Measurements from ENCODE around the gene CCL18.
"Not testable (repeated sequence)": the region's sequence is repeated elsewhere in the genome, so short reads cannot be mapped to it uniquely, and the experiment has no call there.

The CCL18 gene

GRCh38 chr17:36070427-36070826 lies 6.4 kb downstream of the CCL18 start:
- Histone ChIP-seq H3K4me1 (ENCODE audit: control insufficient read depth, insufficient read depth, low read length, poor library complexity, severe bottlenecking) (no peaks in the 10 kb centered on the region), H3K9me3 (ENCODE audit: control insufficient read depth, low read length) (no peaks in the 10 kb centered on the region), H3K36me3 (ENCODE audit: control insufficient read depth, insufficient read depth, low read length) (no peaks in the 10 kb centered on the region), H3K27ac (ENCODE audit: low read depth, low read length, severe bottlenecking) (no peak overlapping the region), H3K4me3 (ENCODE audit: extremely low read depth, insufficient read depth, low read length, poor library complexity, severe bottlenecking) (no peak overlapping the region)
- WGBS, 2 experiments (ENCODE audit: insufficient coverage in 2 of 2), result 80 to 81% methylated on average over 2 to 3 of the region's 3 CpGs

DNA sequence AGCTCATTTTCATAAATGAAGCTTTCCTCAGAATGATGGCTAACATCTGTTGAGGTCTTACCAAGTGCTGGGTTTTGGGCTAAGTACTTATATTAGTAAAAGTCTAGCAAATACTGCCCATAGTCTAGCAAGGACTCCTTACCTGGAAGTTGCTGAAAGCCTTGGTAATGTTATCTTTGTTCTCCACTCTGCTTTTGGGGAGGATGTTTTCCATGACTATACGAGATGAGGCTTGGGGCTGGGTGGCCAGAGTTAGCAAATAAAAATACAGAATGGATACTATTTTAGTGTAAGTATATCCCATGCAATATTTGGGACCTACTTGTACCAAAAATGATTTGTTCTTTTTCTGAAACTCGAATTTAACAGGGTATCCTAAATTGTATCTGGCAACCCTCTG lies 7.7 kb downstream of the CCL18 start:
- no CpG with 5 or more reads among the region's 2 CpGs for WGBS, 2 experiments (ENCODE audit: insufficient coverage in 2 of 2)
- no peak overlapping the region for H3K27ac ChIP-seq (ENCODE audit: low read depth, low read length, severe bottlenecking)
- H3K9me3 ChIP-seq (ENCODE audit: control insufficient read depth, low read length), result no peaks in the 10 kb centered on the region
- H3K36me3 ChIP-seq (ENCODE audit: control insufficient read depth, insufficient read depth, low read length), result no peaks in the 10 kb centered on the region
- H3K4me1 ChIP-seq (ENCODE audit: control insufficient read depth, insufficient read depth, low read length, poor library complexity, severe bottlenecking), result no peaks in the 10 kb centered on the region
- no peak overlapping the region for H3K4me3 ChIP-seq (ENCODE audit: extremely low read depth, insufficient read depth, low read length, poor library complexity, severe bottlenecking)

GRCh38 chr17:36072431-36073121 lies 8.5 kb downstream of the CCL18 start:
- Histone ChIP-seq H3K36me3 (ENCODE audit: control insufficient read depth, insufficient read depth, low read length) (no peaks in the 10 kb centered on the region), H3K4me1 (ENCODE audit: control insufficient read depth, insufficient read depth, low read length, poor library complexity, severe bottlenecking) (no peaks in the 10 kb centered on the region), H3K9me3 (ENCODE audit: control insufficient read depth, low read length) (no peaks in the 10 kb centered on the region), H3K4me3 (ENCODE audit: extremely low read depth, insufficient read depth, low read length, poor library complexity, severe bottlenecking) (no peak overlapping the region), H3K27ac (ENCODE audit: low read depth, low read length, severe bottlenecking) (no peak overlapping the region)
- 41 to 42% methylated on average over 9 to 11 of the region's 12 CpGs for WGBS, 2 experiments (ENCODE audit: insufficient coverage in 2 of 2)

- no peak overlapping the region for H3K27ac ChIP-seq (ENCODE audit: low read depth, low read length, severe bottlenecking)
- H3K4me1 ChIP-seq (ENCODE audit: control insufficient read depth, insufficient read depth, low read length, poor library complexity, severe bottlenecking), result no peaks in the 10 kb centered on the region
- no CpG with 5 or more reads among the region's 1 CpG for WGBS, 2 experiments (ENCODE audit: insufficient coverage in 2 of 2)
- no peaks in the 10 kb centered on the region for H3K36me3 ChIP-seq (ENCODE audit: control insufficient read depth, insufficient read depth, low read length)
- no peak overlapping the region for H3K4me3 ChIP-seq (ENCODE audit: extremely low read depth, insufficient read depth, low read length, poor library complexity, severe bottlenecking)
- H3K9me3 ChIP-seq (ENCODE audit: control insufficient read depth, low read length), result no peaks in the 10 kb centered on the region
Measured at GRCh38 chr17:36074365-36074764, 10.3 kb downstream of the CCL18 start.

DNA sequence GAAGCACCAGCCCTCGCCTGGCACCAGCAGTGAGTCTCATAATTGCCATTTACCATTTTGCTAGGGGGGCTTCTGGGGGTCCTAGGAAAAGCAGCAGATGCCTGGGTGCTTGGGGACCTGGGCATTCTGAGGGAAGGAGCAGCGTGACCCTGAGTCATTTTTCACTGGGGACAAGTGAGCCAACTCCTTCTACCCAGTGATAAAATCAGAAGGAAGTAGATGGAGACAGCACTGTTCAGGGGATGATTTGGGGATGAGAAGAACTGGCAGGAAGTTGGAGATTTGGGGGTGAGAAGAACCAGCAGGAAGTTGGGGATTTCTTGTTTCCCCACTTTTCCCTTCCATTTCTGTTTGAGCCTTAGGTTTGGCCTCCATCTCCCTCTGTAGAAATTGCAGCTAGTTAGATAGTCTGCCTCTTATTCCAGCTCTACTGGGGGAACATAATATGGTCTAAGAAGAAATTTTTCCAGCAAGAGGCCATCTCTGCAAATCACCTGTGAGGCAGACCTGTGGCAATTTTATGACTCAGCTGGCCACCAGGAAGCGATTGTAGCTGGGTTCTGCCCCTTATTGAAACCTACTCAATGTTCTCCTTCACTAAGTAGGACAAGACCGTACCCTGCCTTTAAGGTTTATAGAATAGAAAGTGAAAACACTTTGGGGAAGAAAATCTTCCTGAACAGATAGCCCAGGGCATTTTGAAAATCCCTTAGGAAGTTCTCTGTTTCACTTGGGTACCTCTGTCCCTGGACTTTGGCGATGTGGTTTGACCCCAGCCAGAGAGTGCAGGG lies 17.8 kb downstream of the CCL18 start:
- H3K9me3 ChIP-seq (ENCODE audit: control insufficient read depth, low read length); H3K4me3 ChIP-seq (ENCODE audit: extremely low read depth, insufficient read depth, low read length, poor library complexity, severe bottlenecking): not testable (repeated sequence)
- WGBS, 2 experiments (ENCODE audit: insufficient coverage in 2 of 2), result 78% methylated on average over 1 of the region's 5 CpGs; no CpG with 5 or more reads in 1 of the 2 experiments

GRCh38 chr17:36082482-36083120 lies 18.5 kb downstream of the CCL18 start:
- not testable (repeated sequence) for H3K9me3 ChIP-seq (ENCODE audit: control insufficient read depth, low read length); H3K4me1 ChIP-seq (ENCODE audit: control insufficient read depth, insufficient read depth, low read length, poor library complexity, severe bottlenecking); H3K36me3 ChIP-seq (ENCODE audit: control insufficient read depth, insufficient read depth, low read length); H3K27ac ChIP-seq (ENCODE audit: low read depth, low read length, severe bottlenecking); H3K4me3 ChIP-seq (ENCODE audit: extremely low read depth, insufficient read depth, low read length, poor library complexity, severe bottlenecking)
- WGBS, 2 experiments (ENCODE audit: insufficient coverage in 2 of 2), result 89 to 92% methylated on average over 5 of the region's 8 CpGs

More for the DNA sequence above, 17.8 kb downstream of the CCL18 start:
- H3K4me1 ChIP-seq (ENCODE audit: control insufficient read depth, insufficient read depth, low read length, poor library complexity, severe bottlenecking); H3K27ac ChIP-seq (ENCODE audit: low read depth, low read length, severe bottlenecking); H3K36me3 ChIP-seq (ENCODE audit: control insufficient read depth, insufficient read depth, low read length): not testable (repeated sequence)

- no CpG with 5 or more reads among the region's 2 CpGs for WGBS, 2 experiments (ENCODE audit: insufficient coverage in 2 of 2)
- H3K4me3 ChIP-seq (ENCODE audit: extremely low read depth, insufficient read depth, low read length, poor library complexity, severe bottlenecking); H3K9me3 ChIP-seq (ENCODE audit: control insufficient read depth, low read length); H3K36me3 ChIP-seq (ENCODE audit: control insufficient read depth, insufficient read depth, low read length); H3K4me1 ChIP-seq (ENCODE audit: control insufficient read depth, insufficient read depth, low read length, poor library complexity, severe bottlenecking); H3K27ac ChIP-seq (ENCODE audit: low read depth, low read length, severe bottlenecking): not testable (repeated sequence)
Measured at GRCh38 chr17:36083691-36084090, 19.6 kb downstream of the CCL18 start.

GRCh38 chr17:36085765-36086164 lies 21.7 kb downstream of the CCL18 start:
- WGBS, 2 experiments (ENCODE audit: insufficient coverage in 2 of 2), result no CpG with 5 or more reads among the region's 1 CpG
- no peaks in the 10 kb centered on the region for H3K4me1 ChIP-seq (ENCODE audit: control insufficient read depth, insufficient read depth, low read length, poor library complexity, severe bottlenecking)
- H3K36me3 ChIP-seq (ENCODE audit: control insufficient read depth, insufficient read depth, low read length), result no peaks in the 10 kb centered on the region
- no peak overlapping the region for H3K4me3 ChIP-seq (ENCODE audit: extremely low read depth, insufficient read depth, low read length, poor library complexity, severe bottlenecking)
- H3K27ac ChIP-seq (ENCODE audit: low read depth, low read length, severe bottlenecking), result no peak overlapping the region
- no peaks in the 10 kb centered on the region for H3K9me3 ChIP-seq (ENCODE audit: control insufficient read depth, low read length)

GRCh38 chr17:36086791-36087190 lies 22.7 kb downstream of the CCL18 start:
- Histone ChIP-seq H3K4me1 (ENCODE audit: control insufficient read depth, insufficient read depth, low read length, poor library complexity, severe bottlenecking) (no peaks in the 10 kb centered on the region), H3K27ac (ENCODE audit: low read depth, low read length, severe bottlenecking) (no peak overlapping the region), H3K9me3 (ENCODE audit: control insufficient read depth, low read length) (no peaks in the 10 kb centered on the region), H3K36me3 (ENCODE audit: control insufficient read depth, insufficient read depth, low read length) (no peaks in the 10 kb centered on the region), H3K4me3 (ENCODE audit: extremely low read depth, insufficient read depth, low read length, poor library complexity, severe bottlenecking) (no peak overlapping the region)
- WGBS, 2 experiments (ENCODE audit: insufficient coverage in 2 of 2), result 67% methylated on average over 1 of the region's 1 CpG; no CpG with 5 or more reads in 1 of the 2 experiments

- not testable (repeated sequence) for H3K27ac ChIP-seq (ENCODE audit: low read depth, low read length, severe bottlenecking); H3K9me3 ChIP-seq (ENCODE audit: control insufficient read depth, low read length); H3K4me1 ChIP-seq (ENCODE audit: control insufficient read depth, insufficient read depth, low read length, poor library complexity, severe bottlenecking); H3K36me3 ChIP-seq (ENCODE audit: control insufficient read depth, insufficient read depth, low read length); H3K4me3 ChIP-seq (ENCODE audit: extremely low read depth, insufficient read depth, low read length, poor library complexity, severe bottlenecking)
- WGBS, 2 experiments (ENCODE audit: insufficient coverage in 2 of 2), result no CpG with 5 or more reads among the region's 3 CpGs
Measured at GRCh38 chr17:36087471-36087870, 23.4 kb downstream of the CCL18 start.

Measured in mesodermal cell (in vitro differentiated cells).